GM19328 (cell line): ENCODE measurements around the gene FAM174C.

Source experiments
- ATAC-seq: cut with Tn5 transposase; IDR thresholded peaks from one replicate; pipeline ENCODE4 v1.9.1; 2021; ENCODE audit warnings: mild to moderate bottlenecking, moderate library complexity; ENCODE audit not compliant: unreplicated experiment

Gene FAM174C

DNA sequence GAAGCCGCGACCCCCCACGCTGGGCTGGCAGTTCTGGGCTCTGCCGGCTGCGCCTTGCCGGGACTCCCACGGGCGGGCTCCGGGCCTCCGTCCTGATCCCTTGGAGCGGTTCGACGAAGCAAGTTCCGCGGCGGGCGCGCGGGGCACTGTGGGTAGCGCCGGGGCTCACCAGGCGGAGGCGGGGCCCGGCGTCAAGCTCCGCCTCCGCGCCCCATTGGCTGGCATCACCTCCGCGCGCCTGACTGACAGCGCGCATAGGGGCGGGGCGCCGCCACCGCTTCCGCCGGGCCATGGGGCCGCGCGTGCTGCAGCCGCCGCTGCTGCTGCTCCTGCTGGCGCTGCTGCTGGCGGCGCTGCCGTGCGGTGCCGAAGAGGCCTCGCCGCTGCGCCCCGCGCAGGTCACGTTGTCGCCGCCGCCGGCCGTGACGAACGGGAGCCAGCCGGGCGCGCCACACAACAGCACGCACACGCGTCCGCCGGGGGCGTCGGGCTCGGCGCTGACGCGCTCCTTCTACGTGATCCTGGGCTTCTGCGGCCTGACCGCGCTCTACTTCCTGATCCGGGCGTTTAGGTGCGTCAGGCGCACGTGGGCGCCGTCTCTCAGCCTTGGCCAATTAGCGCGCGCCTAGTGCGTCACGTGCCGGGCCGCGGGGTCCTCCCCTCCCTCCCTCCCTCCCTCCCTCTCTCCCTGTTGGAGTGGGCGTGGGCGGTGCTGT, at the start of gene FAM174C:
FAM174C (plus strand) TSS at position 271 of the 716 bp plus-strand sequence; CDS start at position 291, 20 bp downstream.
- peak; percentile 79 for ATAC-seq

GRCh38 chr19:1226227-1226518, 49.2 kb upstream of the FAM174C start:
- ATAC-seq, result no peak

GRCh38 chr19:1226522-1227303, 48.6 kb upstream of the FAM174C start:
- no peak for ATAC-seq

DNA sequence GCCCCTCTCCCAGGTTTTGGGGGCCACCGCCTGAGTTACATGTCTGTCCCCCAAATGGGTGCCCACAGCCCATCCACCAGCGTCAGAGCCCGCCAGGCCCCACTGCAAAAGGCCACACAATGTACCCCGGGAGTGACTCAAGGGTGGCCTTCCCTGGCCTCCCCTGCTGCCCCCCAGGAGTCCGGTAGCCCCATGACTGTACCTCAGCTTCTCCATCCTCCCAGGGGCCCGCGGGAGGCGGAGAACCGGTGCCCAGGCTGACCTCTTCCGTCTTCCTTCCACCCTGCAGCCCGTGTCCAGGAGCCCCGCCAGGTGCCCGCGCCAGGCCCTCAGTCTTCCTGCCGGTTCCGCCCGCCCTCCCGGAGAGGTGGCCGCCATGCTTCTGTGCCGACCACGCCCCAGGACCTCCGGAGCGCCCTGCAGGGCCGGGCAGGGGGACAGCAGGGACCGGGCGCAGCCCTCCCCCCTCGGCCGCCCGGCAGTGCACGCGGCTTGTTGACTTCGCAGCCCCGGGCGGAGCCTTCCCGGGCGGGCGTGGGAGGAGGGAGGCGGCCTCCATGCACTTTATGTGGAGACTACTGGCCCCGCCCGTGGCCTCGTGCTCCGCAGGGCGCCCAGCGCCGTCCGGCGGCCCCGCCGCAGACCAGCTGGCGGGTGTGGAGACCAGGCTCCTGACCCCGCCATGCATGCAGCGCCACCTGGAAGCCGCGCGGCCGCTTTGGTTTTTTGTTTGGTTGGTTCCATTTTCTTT, 47.9 kb upstream of the FAM174C start:
- ATAC-seq, result no peak

DNA sequence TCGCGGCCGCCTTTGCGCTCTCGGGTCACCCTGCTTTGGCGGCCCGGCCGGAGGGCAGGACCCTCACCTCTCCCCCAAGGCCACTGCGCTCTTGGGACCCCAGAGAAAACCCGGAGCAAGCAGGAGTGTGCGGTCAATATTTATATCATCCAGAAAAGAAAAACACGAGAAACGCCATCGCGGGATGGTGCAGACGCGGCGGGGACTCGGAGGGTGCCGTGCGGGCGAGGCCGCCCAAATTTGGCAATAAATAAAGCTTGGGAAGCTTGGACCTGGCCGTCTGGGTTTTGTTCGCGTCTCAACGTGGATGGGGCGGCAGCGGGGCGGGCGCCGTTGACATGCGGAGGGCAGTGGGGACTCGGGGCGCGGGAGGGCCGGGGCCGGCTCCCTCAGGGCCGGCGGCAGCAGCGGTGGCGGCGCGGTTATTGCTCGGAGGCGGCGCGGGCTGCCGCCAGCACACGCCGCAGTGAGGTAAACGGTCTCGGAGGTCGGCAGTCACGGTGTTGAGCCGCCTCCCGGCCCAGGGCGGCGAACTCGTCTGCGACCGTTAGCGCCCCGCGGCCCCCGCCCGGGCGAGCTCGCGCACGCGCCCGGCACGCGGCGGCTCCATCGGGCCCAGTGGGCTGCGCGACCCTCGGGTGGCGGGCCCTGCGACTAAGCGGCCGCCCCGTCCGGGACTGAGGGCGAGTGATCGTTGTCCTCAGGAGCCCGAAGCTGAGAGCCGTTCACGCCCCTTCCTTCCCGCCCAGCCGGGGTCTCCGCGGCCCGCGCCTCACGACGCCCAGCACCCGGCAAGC, 47.0 kb upstream of the FAM174C start:
- ATAC-seq, result no peak

GRCh38 chr19:1229056-1229923, 46.0 kb upstream of the FAM174C start:
- ATAC-seq, result no peak

GRCh38 chr19:1229924-1230782, 45.2 kb upstream of the FAM174C start:
- no peak for ATAC-seq

GRCh38 chr19:1230783-1231489, 44.4 kb upstream of the FAM174C start:
- no peak for ATAC-seq

DNA sequence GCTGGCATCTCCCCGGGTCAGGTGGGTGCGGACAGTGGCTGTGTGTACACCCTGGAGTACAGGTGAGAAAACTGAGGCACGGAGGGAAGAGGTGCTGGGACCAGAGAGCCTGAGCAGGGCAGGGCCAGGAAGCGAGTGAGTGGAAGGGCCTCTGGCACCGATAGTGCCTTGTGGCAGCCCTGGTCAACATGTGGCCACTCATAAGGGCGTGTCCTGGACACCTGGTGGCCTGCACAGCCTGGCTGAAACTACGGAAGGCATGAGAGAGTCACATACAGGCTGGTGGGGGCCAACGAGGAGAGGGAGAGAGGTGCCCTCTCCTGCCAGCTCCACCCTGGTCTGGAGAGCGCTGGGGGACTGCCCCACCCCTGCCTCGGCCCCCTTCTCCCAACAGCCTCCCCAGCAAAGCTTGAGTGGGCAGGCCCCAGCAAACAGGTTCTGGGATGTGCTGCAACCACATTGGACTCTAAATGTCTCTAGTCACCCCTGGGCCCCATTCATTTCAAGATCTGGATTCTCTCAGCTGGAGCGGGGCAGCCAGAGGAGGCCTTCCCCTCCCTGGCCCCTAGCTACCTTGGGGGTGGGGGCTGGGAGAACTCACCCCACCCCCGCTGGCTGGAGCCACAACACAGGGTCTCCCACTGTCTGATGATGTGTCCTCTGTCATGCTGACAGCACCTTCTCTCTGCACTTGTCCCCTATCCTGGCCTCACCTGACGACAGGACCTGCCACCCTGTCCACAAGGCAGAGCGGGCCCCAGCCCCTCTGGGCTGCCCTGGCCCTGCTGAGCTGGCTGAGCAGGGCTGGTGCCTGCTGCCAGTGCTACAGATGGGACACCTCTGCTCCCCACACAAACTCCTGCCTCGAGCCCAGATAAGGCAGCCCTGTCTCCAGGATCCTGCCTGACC, 43.3 kb upstream of the FAM174C start:
- ATAC-seq, result no peak

DNA sequence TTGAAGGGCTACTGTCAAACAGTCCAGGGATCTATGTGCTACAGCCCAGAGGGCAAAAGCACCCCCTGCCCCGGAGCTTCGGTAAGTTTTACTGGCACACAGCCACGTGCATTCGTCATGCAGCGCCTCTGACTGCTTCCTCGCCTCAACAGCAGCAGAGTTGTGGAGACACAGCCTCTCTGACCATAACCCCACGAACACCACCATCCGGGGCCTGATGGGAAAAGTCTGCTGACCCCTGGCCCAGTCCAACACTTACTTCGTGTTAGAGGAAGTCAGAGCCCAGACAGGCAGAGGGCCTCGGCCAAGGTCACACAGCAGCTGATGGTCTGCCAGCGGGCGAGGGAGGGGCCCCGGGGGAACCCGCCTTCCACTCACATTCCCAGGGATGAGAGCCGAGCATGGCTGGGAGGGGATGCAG, 42.7 kb upstream of the FAM174C start:
- ATAC-seq, result no peak

DNA sequence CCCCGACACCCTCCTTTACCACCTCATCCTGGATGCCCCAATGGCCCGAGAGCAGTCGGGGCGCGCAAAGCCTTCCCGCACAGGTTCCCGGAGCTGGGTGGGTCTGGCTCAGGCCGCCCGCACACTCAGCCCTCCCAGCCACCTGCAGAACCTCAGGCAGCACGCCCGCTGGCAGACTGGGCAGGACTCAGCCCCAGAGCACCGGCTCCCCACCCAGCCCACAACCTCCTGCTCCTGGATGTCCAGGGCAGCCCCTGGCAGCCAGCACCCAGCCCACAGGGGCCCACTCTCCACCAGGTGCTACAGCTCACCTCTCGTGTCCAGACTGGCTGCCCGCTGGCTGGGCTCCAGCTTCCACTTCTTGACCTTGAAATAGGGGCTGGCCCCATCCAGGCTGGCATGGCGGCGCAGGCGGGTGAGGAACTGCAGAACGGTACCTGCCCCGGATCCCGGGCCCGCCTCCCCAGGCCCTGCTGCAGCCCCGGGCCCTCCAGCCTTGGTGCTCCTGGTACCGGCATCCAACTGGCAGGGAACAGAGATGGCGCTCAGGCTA, 42.1 kb upstream of the FAM174C start:
- no peak for ATAC-seq

GRCh38 chr19:1234051-1234954, 41.0 kb upstream of the FAM174C start:
- no peak for ATAC-seq

DNA sequence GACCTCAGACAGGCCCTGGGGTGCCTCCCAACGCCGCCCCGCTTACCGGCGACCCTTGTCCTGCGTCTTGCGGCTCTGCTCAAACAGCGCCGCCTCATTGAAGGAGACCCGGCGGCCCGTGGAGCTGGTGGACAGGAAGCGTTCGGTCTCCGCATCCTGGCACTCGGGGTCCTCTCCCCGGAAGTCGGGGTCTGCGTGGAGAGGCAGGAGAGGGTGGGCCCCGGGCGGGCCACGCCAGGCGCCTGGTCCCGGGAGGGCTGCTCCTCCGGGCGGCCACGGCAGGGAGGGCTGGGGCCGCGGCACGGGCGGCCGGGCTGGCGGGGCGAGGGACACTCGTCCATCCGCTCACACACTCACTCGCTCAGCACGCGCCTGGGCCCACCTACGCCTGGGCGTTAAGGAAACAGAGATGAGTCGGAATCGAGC, 40.4 kb upstream of the FAM174C start:
- no peak for ATAC-seq

DNA sequence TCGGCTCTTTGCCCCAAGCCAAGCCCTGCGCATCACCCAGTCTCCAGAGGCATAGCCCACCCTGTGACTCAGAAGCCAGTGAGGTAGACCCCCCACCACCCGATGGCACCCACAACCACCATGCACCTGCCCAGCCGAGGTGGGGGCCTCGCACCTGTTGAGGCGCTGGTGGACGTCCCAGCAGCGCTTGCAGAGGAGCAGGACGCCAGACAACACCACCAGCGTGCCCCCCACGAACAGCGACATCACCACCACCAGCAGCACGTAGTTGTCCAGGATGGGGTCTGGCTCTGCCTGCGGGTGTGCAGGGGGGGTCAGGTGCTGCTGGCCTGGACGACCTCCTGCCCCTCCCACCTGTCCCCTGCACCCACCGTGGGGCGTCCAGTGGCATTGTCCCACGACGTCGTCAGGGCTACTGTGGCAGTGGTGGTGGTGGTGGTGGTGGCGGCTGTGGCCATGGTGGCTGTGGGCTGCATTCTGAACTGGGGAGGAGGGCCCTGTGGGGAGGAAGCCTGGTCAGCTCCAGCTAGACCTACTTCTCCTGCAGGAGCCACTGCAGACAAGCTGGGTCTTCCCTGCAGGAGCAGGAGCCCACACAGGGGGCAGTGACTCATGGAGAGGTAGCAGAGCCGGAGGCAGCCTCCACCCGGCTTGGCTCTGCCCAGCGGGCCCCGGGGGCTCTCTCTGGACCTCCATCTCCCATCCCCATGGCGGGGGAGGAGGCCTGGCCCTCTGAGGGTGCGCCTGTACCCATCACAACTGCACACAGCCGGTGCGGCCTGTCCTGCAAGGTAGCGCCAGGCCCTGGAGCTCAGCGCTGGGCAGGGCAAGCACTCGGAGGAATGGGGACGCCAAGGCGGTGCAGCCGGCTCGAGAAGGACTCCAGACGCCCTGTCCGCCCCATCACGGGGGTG, 39.4 kb upstream of the FAM174C start:
- ATAC-seq, result no peak

- ATAC-seq, result no peak
Observed at GRCh38 chr19:1236576-1236975, 38.8 kb upstream of the FAM174C start.
